ENCODE data around the gene VANGL2. TPM values are rescaled to one million over a fixed set of nuclear protein-coding genes. Genes with fewer than 3 reads are reported as not detected.

VANGL2 gene
- 0.50 to 1.2 TPM (median 0.91 TPM) in 5 replicates for total RNA-seq (2022; extraction: Qiagen RNA extraction; ENCODE audit: low read depth)

DNA sequence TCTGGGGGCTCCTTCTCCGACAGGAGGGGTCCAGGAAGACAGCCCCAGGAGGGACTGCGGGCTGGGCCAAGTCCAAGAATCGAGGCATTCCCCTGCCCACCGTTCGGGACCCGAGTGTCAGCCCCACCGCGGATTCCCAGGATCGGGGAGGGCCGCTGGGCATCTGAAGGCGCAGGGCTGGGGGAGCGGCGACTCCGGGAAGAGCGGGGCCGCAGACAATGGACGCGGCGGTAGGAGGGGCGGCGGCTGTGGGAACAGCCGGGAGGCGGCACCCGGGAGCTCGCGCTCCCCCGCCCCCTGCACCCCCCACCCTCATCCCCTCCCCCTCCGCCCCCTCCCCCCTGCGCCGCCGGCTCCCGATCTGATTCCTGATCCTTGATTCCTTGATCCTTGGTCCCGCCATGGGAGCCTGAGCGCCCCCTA is at the start of gene VANGL2:
TSS of gene VANGL2 (plus strand) at position 342 of the 423 bp plus-strand sequence. CDS start 15,274 bp downstream, outside the sequence.

GRCh38 chr1:160366731-160367515 is 33.4 kb upstream of the VANGL2 start, which contains the start of gene NHLH1:
Gene NHLH1, plus strand, starts transcription at chr1:160367071. Its CDS starts 3,661 bp downstream, at chr1:160370732.

Other genes with a start within 250 kb of the VANGL2 start
- not detected in 5 replicates for gene ATP1A4, start 249.0 kb upstream of the VANGL2 start, total RNA-seq (2022; extraction: Qiagen RNA extraction; ENCODE audit: low read depth)
- not detected in 5 replicates for gene CASQ1, start 210.0 kb upstream of the VANGL2 start, total RNA-seq (2022; extraction: Qiagen RNA extraction; ENCODE audit: low read depth)
- 180 to 206 TPM (median 191 TPM) in 5 replicates for gene PEA15, start 195.2 kb upstream of the VANGL2 start, total RNA-seq (2022; extraction: Qiagen RNA extraction; ENCODE audit: low read depth)
- gene DCAF8, start 138.0 kb upstream of the VANGL2 start, total RNA-seq (2022; extraction: Qiagen RNA extraction; ENCODE audit: low read depth) = 42.4 to 57.7 TPM (median 47.0 TPM) in 5 replicates
- gene PEX19, start 115.4 kb upstream of the VANGL2 start, total RNA-seq (2022; extraction: Qiagen RNA extraction; ENCODE audit: low read depth) = 16.9 to 27.0 TPM (median 25.1 TPM) in 5 replicates
- 76.9 to 94.9 TPM (median 83.2 TPM) in 5 replicates for gene COPA, start 57.3 kb upstream of the VANGL2 start, total RNA-seq (2022; extraction: Qiagen RNA extraction; ENCODE audit: low read depth)
- 40.2 to 51.7 TPM (median 46.3 TPM) in 5 replicates for gene NCSTN, start 57.2 kb upstream of the VANGL2 start, total RNA-seq (2022; extraction: Qiagen RNA extraction; ENCODE audit: low read depth)
- 0.34 to 0.79 TPM (median 0.47 TPM) in 5 replicates for gene NHLH1, start 33.5 kb upstream of the VANGL2 start, total RNA-seq (2022; extraction: Qiagen RNA extraction; ENCODE audit: low read depth)
- gene SLAMF6, start 122.7 kb downstream of the VANGL2 start, total RNA-seq (2022; extraction: Qiagen RNA extraction; ENCODE audit: low read depth) = not detected in 5 replicates
- not detected in 5 replicates for gene CD84, start 178.9 kb downstream of the VANGL2 start, total RNA-seq (2022; extraction: Qiagen RNA extraction; ENCODE audit: low read depth)
- gene SLAMF1, start 246.5 kb downstream of the VANGL2 start, total RNA-seq (2022; extraction: Qiagen RNA extraction; ENCODE audit: low read depth) = not detected in 5 replicates